GM12878 (cell line): ENCODE results near the gene CRYL1. TPM values are rescaled to one million over a fixed set of nuclear protein-coding genes. Genes with fewer than 3 reads are reported as not detected.

ENCODE experiments used
- ATAC-seq: fragments of 200-7000 bp; cut with Tn5 transposase; 3 replicates; pipeline ENCODE4 v1.9.1; 2020; ENCODE audit warnings: mild to moderate bottlenecking, moderate library complexity
- BruUV-seq: library from RNA; stranded (reverse); fragments of 400-500 nt; replicated peaks from 2 replicates; lab custom pipeline; 2021; lab: Mats Ljungman, UMichigan
- CTCF ChIA-PET: fragments of 300-600 bp; sonication (Branson Sonifier 250); formaldehyde crosslinking; extraction: SDS; loops from one replicate; lab custom pipeline; 2021; ENCODE audit warnings: inconsistent platforms; lab: Yijun Ruan, JAX
- POLR2A ChIA-PET: fragments of 350-600 bp; formaldehyde crosslinking; extraction: SDS; loops from one replicate; lab custom pipeline; 2021; ENCODE audit warnings: inconsistent platforms; lab: Charles Lee
- RAD21 ChIA-PET: fragments of 300-600 bp; sonication (Branson Sonifier 250); formaldehyde crosslinking; loops from one replicate; lab custom pipeline; 2023; ENCODE audit warnings: antibody characterized with exemption; ENCODE audit not compliant: unreplicated experiment; lab: Charles Lee
- SMC1A ChIA-PET: fragments of 300-600 bp; sonication (Branson Sonifier 250); formaldehyde crosslinking; loops from one replicate; lab custom pipeline; 2023; ENCODE audit not compliant: unreplicated experiment, uncharacterized antibody; lab: Charles Lee
- DNase-seq: peaks from one replicate; pipeline ENCODE4 v3.0.0-alpha.2; 2011; ENCODE audit warnings: low read depth, low spot score
- FAIRE-seq: peaks from 3 replicates; lab custom pipeline; 2011; peaks lifted over from hg19 to GRCh38; lab: Jason Lieb, UNC
- H2AFZ ChIP-seq: 2 replicates; pipeline ENCODE4 v1.6.0; 2011; ENCODE audit warnings: low read depth, low read length, control low read depth; ENCODE audit not compliant: control insufficient read depth
- H3K27ac ChIP-seq: 2 replicates; pipeline ENCODE4 v1.5.1; 2011; ENCODE audit warnings: control low read depth; ENCODE audit not compliant: control insufficient read depth, insufficient read depth
- H3K27me3 ChIP-seq, 2 experiments: replicated peaks in 1 of 2; 2 replicates each; pipeline versions ENCODE4 v1.6.0 to v1.6.1; 2011; ENCODE audit warnings: low read length in 1 of 2; ENCODE audit not compliant: control insufficient read depth in 2 of 2, insufficient read depth in 2 of 2
- H3K36me3 ChIP-seq, 2 experiments: 2 replicates each; pipeline ENCODE4 v1.5.1; 2011; ENCODE audit warnings: low read length in 1 of 2; ENCODE audit not compliant: control insufficient read depth in 2 of 2, insufficient read depth in 2 of 2
- H3K4me1 ChIP-seq: 2 replicates; pipeline ENCODE4 v1.6.1; 2011; ENCODE audit warnings: mild to moderate bottlenecking, low read length, moderate library complexity, mixed read lengths; ENCODE audit not compliant: control insufficient read depth, insufficient read depth
- H3K4me2 ChIP-seq: 2 replicates; pipeline ENCODE4 v1.6.0; 2011; ENCODE audit warnings: control low read depth; ENCODE audit not compliant: control insufficient read depth, insufficient read depth
- H3K4me3 ChIP-seq: fragments of 200-600 bp; sonication (generic); 2 replicates; pipeline ENCODE4 v1.5.1; 2016
- H3K79me2 ChIP-seq: 2 replicates; pipeline ENCODE4 v1.6.0; 2011; ENCODE audit warnings: low read length; ENCODE audit not compliant: control insufficient read depth, insufficient read depth
- H3K9ac ChIP-seq: 2 replicates; pipeline ENCODE4 v1.8.0; 2011; ENCODE audit warnings: low read length, control low read depth, mixed read lengths; ENCODE audit not compliant: control insufficient read depth, insufficient read depth
- H3K9me3 ChIP-seq: replicated peaks from 3 replicates; pipeline ENCODE4 v1.5.1; 2011; ENCODE audit warnings: mild to moderate bottlenecking, low read length; ENCODE audit not compliant: control insufficient read depth, insufficient read depth
- H4K20me1 ChIP-seq: 2 replicates; pipeline ENCODE4 v1.6.0; 2011; ENCODE audit not compliant: control insufficient read depth, insufficient read depth
- EP300 ChIP-seq, 2 experiments: fragments of 150-350 bp in 1 of 2; IDR thresholded peaks; 2 replicates each; pipeline ENCODE4 v1.6.1; 2011 to 2012; ENCODE audit warnings: low read depth in 2 of 2, low read length in 2 of 2, borderline replicate concordance in 1 of 2, improper control_type of control experiment in 1 of 2, inconsistent platforms in 1 of 2; ENCODE audit not compliant: control insufficient read depth in 1 of 2
- FOXK2 ChIP-seq: fragments of 450-650 bp; IDR thresholded peaks from 2 replicates; pipeline ENCODE4 v1.6.1; 2017; ENCODE audit warnings: mild to moderate bottlenecking, moderate library complexity
- GATAD2B ChIP-seq: fragments of 450-650 bp; conservative IDR thresholded peaks from 2 replicates; pipeline ENCODE4 v1.6.1; 2017; ENCODE audit warnings: low read depth, mild to moderate bottlenecking, moderate library complexity
- IKZF1 ChIP-seq: fragments of 450-650 bp; conservative IDR thresholded peaks from 2 replicates; pipeline ENCODE4 v1.6.1; 2017; ENCODE audit warnings: antibody characterized with exemption, mild to moderate bottlenecking
- JUNB ChIP-seq: IDR thresholded peaks from 2 replicates; pipeline ENCODE4 v1.6.1; 2016; ENCODE audit warnings: antibody characterized with exemption, mild to moderate bottlenecking
- JUND ChIP-seq: IDR thresholded peaks from 2 replicates; pipeline ENCODE4 v1.6.1; 2012; ENCODE audit warnings: low read depth, mild to moderate bottlenecking, low read length, improper control_type of control experiment, moderate library complexity
- KLF5 ChIP-seq: fragments of 450-650 bp; IDR thresholded peaks from 2 replicates; pipeline ENCODE4 v1.6.1; 2014; ENCODE audit warnings: mild to moderate bottlenecking; ENCODE audit not compliant: partially characterized antibody
- NBN ChIP-seq: fragments of 450-650 bp; IDR thresholded peaks from 2 replicates; pipeline ENCODE4 v1.6.1; 2016
- NRF1 ChIP-seq: conservative IDR thresholded peaks from 2 replicates; pipeline ENCODE4 v1.6.1; 2011; ENCODE audit warnings: mild to moderate bottlenecking, low read depth, low read length, improper control_type of control experiment
- RCOR1 ChIP-seq: conservative IDR thresholded peaks from 2 replicates; pipeline ENCODE4 v1.6.1; 2012; ENCODE audit warnings: low read depth, low read length, improper control_type of control experiment
- SMAD1 ChIP-seq: fragments of 450-650 bp; IDR thresholded peaks from 2 replicates; pipeline ENCODE4 v1.6.1; 2018; ENCODE audit warnings: mild to moderate bottlenecking, low read depth; ENCODE audit not compliant: partially characterized antibody
- TAF1 ChIP-seq: IDR thresholded peaks from 2 replicates; pipeline ENCODE4 v1.6.1; 2011; ENCODE audit warnings: mild to moderate bottlenecking, low read depth, low read length, borderline replicate concordance
- TCF3 ChIP-seq: IDR thresholded peaks from 2 replicates; pipeline ENCODE4 v1.6.1; 2012; ENCODE audit warnings: low read depth, mild to moderate bottlenecking, low read length, borderline replicate concordance; ENCODE audit not compliant: insufficient read depth
- USF2 ChIP-seq: IDR thresholded peaks from 2 replicates; pipeline ENCODE4 v1.6.1; 2011; ENCODE audit warnings: low read depth, low read length, improper control_type of control experiment, borderline replicate concordance
- ZBED1 ChIP-seq: IDR thresholded peaks from 2 replicates; pipeline ENCODE4 v1.6.1; 2016; ENCODE audit warnings: borderline replicate concordance
- WGBS: methylation state at CpG from one replicate; pipeline ENCODE4 v1.1.6; 2016; ENCODE audit warnings: low lambda C conversion rate; ENCODE audit not compliant: insufficient replicate concordance, insufficient coverage; ENCODE audit errors: missing lambda C conversion rate; 5-methylcytosine and 5-hydroxymethylcytosine counted together
- in situ Hi-C: fragments of 300-500 bp; cut with MboI; formaldehyde crosslinking; loops from 9 replicates; pipeline ENCODE4 v1.14.3; 2018; ENCODE audit warnings: mixed read lengths
- intact Hi-C: fragments of 100-400 bp; cut with micrococcal nuclease; formaldehyde crosslinking; loops from one replicate; pipeline ENCODE4 v1.14.2; 2022; ENCODE audit not compliant: unreplicated experiment
- polyA plus RNA-seq, 11 experiments: library from polyadenylated mRNA; depleted of rRNA in 4 of 11; unstranded in 6 of 11; stranded (reverse) in 5 of 11; fragments of >200 nt; fragmentation: Nextera tagmentation in 4 of 11; fragmentation: Illumina TruSeq in 1 of 11; extraction: Ambion mirVana in 4 of 11; extraction: Trizol in 1 of 11; gene quantifications; 1 replicate in 1 of 11; 2 replicates in 10 of 11; pipeline versions ENCODE4 v1.2.1 to v1.2.3, GENCODE V29; 2011 to 2016; ENCODE audit warnings: inconsistent platforms in 2 of 11, missing spikeins in 2 of 11, low read depth in 1 of 11
- total RNA-seq, 4 experiments: library from RNA; depleted of rRNA in 3 of 4; stranded (reverse); fragments of >200 nt in 3 of 4; fragmentation: Illumina TruSeq in 1 of 4; extraction: Trizol in 1 of 4; gene quantifications; 2 replicates each; pipeline versions ENCODE4 v1.2.1 to v1.2.3, GENCODE V29; 2013 to 2021
- TF ChIP-seq, protein P1 (sequence below): fragments of 450-650 bp; IDR thresholded peaks from 2 replicates; pipeline ENCODE4 v1.6.1; 2017; ENCODE audit warnings: borderline replicate concordance
- TF ChIP-seq, protein P2 (sequence below): IDR thresholded peaks from 2 replicates; pipeline ENCODE4 v1.6.1; 2012; ENCODE audit warnings: low read depth, low read length, improper control_type of control experiment
- TF ChIP-seq, protein P3 (sequence below): IDR thresholded peaks from 2 replicates; pipeline ENCODE4 v1.6.1; 2011; ENCODE audit warnings: low read depth, mild to moderate bottlenecking, low read length, moderate library complexity, borderline replicate concordance; ENCODE audit errors: extremely low read depth

Gene CRYL1
- total and polyA plus RNA-seq, 10 of the 15 experiments (the other 5 are each of a cell fraction or from before 2014, with no cell fraction given) = 5.5 to 36.7 (median 12.2) TPM

GRCh38 chr13:20356444-20356843 is 169.2 kb downstream of the CRYL1 start:
- SMC1A ChIA-PET = no interaction called here
- no peak for TF ChIP-seq KLF5
- no peak for TF ChIP-seq RCOR1
- no peak for TF ChIP-seq NBN
- TF ChIP-seq NRF1 = no peak
- TF ChIP-seq EP300 (IDR thresholded peaks at IDR 0.05; ENCODE audit: borderline replicate concordance in 1 of 2, control insufficient read depth in 1 of 2, low read depth in 2 of 2, low read length in 2 of 2) = no peak
- no peak for TF ChIP-seq FOXK2
- no peak for TF ChIP-seq GATAD2B
- TF ChIP-seq, protein P1, sequence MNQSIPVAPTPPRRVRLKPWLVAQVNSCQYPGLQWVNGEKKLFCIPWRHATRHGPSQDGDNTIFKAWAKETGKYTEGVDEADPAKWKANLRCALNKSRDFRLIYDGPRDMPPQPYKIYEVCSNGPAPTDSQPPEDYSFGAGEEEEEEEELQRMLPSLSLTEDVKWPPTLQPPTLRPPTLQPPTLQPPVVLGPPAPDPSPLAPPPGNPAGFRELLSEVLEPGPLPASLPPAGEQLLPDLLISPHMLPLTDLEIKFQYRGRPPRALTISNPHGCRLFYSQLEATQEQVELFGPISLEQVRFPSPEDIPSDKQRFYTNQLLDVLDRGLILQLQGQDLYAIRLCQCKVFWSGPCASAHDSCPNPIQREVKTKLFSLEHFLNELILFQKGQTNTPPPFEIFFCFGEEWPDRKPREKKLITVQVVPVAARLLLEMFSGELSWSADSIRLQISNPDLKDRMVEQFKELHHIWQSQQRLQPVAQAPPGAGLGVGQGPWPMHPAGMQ = no peak
- TF ChIP-seq, protein P2, sequence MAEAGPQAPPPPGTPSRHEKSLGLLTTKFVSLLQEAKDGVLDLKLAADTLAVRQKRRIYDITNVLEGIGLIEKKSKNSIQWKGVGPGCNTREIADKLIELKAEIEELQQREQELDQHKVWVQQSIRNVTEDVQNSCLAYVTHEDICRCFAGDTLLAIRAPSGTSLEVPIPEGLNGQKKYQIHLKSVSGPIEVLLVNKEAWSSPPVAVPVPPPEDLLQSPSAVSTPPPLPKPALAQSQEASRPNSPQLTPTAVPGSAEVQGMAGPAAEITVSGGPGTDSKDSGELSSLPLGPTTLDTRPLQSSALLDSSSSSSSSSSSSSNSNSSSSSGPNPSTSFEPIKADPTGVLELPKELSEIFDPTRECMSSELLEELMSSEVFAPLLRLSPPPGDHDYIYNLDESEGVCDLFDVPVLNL = no peak
- no peak for TF ChIP-seq TCF3
- TF ChIP-seq JUND = no peak
- TF ChIP-seq ZBED1 = no peak
- TF ChIP-seq, protein P3, sequence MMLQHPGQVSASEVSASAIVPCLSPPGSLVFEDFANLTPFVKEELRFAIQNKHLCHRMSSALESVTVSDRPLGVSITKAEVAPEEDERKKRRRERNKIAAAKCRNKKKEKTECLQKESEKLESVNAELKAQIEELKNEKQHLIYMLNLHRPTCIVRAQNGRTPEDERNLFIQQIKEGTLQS = no peak
- TF ChIP-seq IKZF1 = no peak
- TF ChIP-seq SMAD1 = no peak
- no peak for TF ChIP-seq TAF1
- TF ChIP-seq USF2 = no peak
- no peak for TF ChIP-seq JUNB

More at GRCh38 chr13:20356444-20356843, 169.2 kb downstream of the CRYL1 start:
- no peak overlapping the region for H3K4me2 ChIP-seq
- H3K9ac ChIP-seq = no peak overlapping the region
- ATAC-seq (no peak), FAIRE-seq (no peak), DNase-seq (no peak)
- intact Hi-C loops = no loop called here
- 54% methylated on average over 7 of the region's 7 CpGs for WGBS
- no peak overlapping the region for H2AFZ ChIP-seq
- ChIA-PET POLR2A (no interaction called here), RAD21 (no interaction called here), CTCF (no interaction called here)
- BruUV-seq = no TSS peak
- H3K36me3 ChIP-seq = no peaks in the 10 kb centered on the region
- H3K9me3 ChIP-seq = no peaks in the 10 kb centered on the region
- in situ Hi-C loops = no loop called here
- no peaks in the 10 kb centered on the region for H3K4me1 ChIP-seq
- H4K20me1 ChIP-seq = no peaks in the 10 kb centered on the region
- H3K4me3 ChIP-seq = no peak overlapping the region
- H3K27me3 ChIP-seq = no peaks in the 10 kb centered on the region
- H3K79me2 ChIP-seq = no peaks in the 10 kb centered on the region
- no peak overlapping the region for H3K27ac ChIP-seq
